B cell (primary cell): ENCODE results near the gene SNTG2.

ENCODE experiments used
- CTCF ChIP-seq: fragments of 200-600 bp; IDR thresholded peaks from one replicate; pipeline ENCODE4 v1.8.0; 2022; ENCODE audit warnings: antibody characterized with exemption, mild to moderate bottlenecking
- EZH2 ChIP-seq: IDR thresholded peaks from 2 replicates; pipeline ENCODE4 v1.6.1; 2012; ENCODE audit warnings: borderline replicate concordance, low read depth, mild to moderate bottlenecking, moderate library complexity, low read length; ENCODE audit not compliant: insufficient read depth, poor library complexity, severe bottlenecking

GRCh38 chr2:1227274-1227900 is 276.7 kb downstream of the SNTG2 start:
- TF ChIP-seq CTCF (no peak), EZH2 (no peak)
